ENCODE results near the gene ZSCAN23.

- no peak for TF ChIP-seq CTCF (conservative IDR thresholded peaks at IDR 0.05; ENCODE audit: low read depth, low read length)
- TF ChIP-seq EZH2 (IDR thresholded peaks at IDR 0.05; ENCODE audit: borderline replicate concordance, low read depth, low read length, poor library complexity, severe bottlenecking): no peak
These were observed 19.1 kb downstream of the ZSCAN23 start for GRCh38 chr6:28424163-28424562.
